GM19455 (cell line): ENCODE data around the gene KIF25.
"Not testable (repeated sequence)": the region's sequence is repeated elsewhere in the genome, so short reads cannot be mapped to it uniquely, and the experiment has no call there.

ENCODE experiments used
- ATAC-seq: cut with Tn5 transposase; IDR thresholded peaks from one replicate; pipeline ENCODE4 v1.9.1; 2021; ENCODE audit not compliant: unreplicated experiment

KIF25 gene

GRCh38 chr6:168063431-168063830, 66.0 kb downstream of the KIF25 start:
- no peak for ATAC-seq

- ATAC-seq = no peak
Measured at GRCh38 chr6:168064226-168064807, 66.8 kb downstream of the KIF25 start.

- ATAC-seq = no peak
Measured at GRCh38 chr6:168067081-168067759, 69.7 kb downstream of the KIF25 start.

GRCh38 chr6:168070804-168071203, 73.3 kb downstream of the KIF25 start:
- no peak for ATAC-seq

DNA sequence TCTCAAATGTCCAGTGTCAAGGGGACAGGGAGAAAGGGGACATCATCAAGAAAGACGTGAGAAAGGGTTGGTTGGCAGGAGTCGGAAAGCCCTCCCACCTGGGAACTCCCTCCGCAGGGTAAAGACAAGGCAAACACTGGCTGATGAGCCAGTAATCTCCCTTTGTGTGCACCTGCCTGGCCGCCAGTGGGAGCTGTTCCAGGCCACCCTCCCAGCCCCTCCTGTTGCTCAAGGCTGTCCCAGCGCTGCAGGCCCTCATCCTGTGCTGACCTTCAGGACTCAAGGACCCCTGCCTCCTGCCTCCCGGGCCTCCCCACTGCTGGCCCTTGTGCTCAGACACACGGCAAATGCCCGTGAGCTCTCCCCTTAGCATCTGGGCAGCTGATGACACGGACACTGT, 74.1 kb downstream of the KIF25 start:
- no peak for ATAC-seq

DNA sequence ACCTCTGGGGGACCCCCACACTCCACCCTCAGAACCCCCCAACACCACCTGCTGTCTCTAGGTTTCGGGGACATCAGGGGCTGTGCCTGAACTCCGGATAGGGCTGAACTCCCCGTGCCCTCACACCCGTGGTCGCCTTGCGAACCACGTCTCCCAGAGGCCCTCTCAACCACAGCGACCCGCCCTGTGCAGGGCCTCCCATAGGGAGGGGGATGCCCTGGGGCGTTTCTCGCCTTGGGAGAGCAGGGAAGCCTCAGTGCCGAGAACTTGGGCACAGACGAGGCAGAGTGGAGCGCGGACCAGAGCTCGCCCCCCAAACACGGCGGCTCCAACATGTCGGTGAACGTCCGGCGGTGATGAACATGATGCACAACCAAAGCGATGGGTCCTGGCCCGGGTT, 74.8 kb downstream of the KIF25 start:
- no peak for ATAC-seq

DNA sequence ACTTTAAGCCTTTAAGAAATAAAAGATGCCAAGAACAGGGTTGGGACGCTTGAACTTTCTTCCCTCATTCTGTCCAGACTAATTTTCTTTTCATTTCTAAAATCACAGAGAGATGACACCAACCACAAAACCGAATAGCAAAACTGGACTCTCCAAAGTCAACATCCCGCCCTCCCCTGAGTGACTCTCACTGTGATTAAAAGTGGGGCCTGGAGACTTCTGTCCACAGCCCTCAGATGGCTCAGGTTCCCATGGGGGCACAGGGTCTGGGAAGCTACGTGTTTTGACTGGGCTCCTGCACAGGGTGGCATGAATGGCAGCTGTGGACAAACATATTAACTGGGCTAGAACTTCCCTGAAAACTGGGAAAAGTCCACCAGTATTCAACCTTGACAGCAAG, 75.3 kb downstream of the KIF25 start:
- no peak for ATAC-seq

DNA sequence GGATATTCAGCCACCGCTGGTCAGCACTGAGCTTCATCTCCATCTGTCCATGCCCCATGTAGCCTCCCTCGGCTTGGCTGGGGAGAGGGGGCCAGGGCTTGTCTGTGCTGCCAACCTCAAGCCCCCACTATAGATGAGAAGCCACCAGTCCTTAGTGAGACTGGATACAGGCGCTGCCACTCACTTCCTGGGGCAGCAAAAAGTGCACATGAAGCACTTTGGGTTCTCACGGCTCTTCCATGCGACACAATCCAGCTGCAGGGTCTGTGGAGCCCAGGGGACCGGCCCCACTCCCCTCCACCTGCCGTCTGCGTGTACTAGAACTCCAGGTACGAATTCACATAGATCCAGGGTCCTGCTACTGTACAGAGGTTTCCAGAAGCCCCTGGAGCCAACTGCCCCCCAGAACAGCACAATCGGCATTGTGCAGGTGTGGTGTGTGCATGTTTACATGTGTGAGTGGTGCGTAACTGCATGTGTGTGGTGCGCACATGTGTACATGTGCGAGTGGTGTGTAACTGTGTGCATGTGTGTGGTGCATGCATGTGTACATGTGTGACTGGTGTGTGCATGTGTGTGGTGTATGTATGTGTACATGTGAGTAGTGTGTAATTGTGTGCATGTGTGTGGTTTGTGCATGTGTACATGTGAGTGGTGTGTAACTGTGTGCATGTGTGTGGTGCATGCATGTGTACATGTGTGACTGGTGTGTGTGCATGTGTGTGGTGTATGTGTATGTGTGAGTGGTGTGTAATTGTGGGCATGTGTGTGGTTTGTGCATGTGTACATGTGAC, 76.7 kb downstream of the KIF25 start:
- no peak for ATAC-seq

DNA sequence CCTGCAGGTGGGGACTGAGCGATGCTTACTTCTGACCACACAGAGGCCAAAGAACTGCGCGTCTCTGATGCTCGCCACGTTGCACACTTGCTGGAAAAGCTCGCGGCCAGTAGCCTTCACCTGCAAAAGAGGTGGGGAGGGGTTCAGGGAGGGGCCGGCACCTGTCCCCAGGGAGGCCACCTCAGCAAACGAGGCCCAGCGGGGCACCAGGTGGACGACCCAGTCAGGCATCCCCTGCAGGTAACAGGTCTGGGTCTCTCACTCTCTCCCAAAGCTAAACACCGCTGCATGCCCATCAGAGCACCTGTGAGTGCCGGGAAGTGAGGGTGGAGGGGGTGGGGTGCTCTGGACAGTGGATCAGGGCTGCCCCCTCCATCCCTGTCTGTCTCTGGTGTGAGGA, 77.7 kb downstream of the KIF25 start:
- ATAC-seq = no peak

DNA sequence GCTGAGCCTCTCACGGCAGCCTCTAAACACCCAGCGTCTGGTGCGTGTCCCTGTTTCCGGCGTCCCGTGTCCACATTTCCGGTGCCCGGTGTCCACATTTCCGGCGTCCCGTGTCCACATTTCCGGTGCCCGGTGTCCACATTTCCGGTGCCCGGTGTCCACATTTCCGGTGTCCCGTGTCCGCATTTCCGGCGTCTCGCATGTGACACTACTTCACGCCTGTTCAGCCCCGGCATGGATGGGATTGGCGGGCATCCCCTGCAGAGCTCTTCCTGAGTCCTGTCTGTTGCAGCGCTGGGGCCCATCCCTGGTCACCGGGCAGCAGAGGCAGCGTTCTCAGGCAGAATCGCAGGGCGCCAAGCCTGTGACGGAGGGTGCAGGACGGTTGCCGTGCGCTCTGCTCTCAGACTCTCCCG, 78.3 kb downstream of the KIF25 start:
- ATAC-seq = no peak

DNA sequence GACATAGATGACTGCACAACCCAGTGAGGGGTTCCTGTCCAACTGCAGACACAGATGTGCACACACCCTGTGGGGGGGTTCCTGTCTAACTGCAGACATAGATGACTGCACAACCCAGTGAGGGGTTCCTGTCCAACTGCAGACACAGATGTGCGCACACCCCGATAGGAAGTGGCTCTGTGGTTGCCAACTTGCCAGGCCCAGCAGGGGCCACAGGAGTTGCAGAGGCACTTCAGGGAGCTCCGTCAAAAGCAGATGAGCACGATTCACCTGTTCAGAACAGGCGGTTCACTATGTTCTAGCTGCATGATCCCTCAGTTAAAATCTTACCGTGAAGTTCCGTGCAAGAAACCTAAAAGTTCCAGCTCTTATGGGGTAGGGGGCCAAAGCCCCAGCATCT, 79.9 kb downstream of the KIF25 start:
- ATAC-seq = not testable (repeated sequence)

DNA sequence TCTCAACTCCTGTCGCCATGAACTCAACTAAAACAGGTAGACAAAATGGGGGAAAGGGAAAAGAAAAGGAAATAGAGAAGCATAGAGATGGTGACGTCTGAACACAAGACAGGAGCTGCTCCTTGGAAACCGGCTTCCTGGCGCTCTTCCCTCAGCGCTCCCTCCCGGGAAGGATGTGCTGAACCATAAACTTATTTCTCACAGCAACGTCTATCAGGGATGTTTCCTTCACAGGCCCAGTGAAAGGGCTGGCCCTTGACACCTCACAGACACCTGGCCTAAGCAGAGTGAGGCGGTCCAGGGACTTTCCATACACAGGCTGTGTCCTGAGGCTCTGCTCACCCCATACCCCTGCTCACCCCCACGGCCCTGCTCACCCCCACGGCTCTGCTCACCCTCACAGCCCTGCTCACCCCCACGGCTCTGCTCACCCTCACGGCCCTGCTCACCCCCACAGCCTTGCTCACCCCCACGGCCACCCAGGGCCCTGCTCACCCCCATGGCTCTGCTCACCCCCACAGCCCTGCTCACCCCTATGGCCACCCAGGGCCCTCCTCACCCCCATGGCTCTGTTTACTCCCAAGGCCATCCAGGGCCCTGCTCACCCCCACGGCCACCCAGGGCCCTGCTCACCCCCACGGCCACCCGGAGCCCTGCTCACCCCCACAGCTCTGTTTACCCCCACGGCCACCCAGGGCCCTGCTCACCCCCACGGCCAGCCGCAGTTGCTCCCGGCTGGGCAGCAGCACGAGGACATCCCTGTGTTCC, 80.9 kb downstream of the KIF25 start:
- no peak for ATAC-seq

DNA sequence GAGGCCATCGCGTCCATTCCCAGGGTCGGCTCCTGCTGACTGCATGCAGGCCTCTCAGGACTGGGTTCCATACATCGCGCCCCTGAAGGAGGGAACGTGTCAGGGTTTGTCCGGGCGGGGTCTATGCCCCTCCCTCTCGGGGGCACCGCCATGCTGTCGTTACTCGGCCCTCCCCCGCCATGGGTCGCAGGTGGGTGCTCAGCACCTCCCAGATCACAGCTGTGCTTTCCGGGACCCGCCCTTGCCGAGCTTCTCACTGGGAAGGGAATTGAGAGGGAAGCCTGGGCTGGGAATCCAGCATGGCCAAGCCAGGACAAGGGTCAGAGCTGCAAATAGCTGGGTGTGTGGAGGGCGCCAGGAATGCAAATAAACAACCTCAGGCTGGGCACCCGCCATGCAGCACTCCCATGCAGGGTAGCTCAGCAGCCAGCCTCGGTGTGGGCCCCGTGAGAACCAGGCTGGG, 81.5 kb downstream of the KIF25 start, which contains the start of gene FRMD1:
TSS of gene FRMD1 (minus strand) at position 270 of the 463 bp plus-strand sequence. CDS start at position 152, 118 bp downstream.
- ATAC-seq = no peak

DNA sequence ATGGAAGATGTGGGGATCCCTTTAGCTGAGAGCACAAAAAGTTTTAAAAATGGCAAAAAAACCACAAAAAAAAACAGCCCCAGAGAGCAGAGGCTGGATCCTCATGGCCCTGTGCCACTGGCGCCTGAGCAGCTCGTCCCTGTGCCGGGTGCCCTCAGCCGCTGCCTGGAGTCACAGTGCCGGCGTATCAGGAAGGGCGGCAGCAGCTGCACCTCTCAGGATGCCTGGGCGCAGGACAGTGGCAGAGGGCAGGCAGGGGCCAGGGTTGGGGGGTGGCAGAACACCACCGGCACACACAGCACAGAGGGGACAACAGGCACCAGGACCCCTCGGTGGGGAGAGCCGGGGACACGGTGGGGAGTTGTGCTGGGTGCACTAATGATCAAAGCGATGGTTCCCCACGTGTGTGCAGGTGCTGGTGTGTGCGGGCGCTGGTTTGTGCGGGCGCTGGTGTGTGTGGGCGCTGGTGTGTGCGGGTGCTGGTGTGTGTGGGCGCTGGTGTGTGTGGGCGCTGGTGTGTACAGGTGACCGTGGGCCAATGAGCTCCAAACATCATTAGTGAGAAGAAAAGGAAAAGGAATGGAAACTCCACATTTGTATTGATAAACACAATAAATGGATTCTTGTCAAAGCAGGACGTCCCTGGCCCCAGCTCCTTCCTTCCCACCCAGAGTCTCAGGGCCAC, 83.1 kb downstream of the KIF25 start:
- no peak for ATAC-seq

GRCh38 chr6:168081858-168082546, 84.5 kb downstream of the KIF25 start:
- ATAC-seq = no peak

DNA sequence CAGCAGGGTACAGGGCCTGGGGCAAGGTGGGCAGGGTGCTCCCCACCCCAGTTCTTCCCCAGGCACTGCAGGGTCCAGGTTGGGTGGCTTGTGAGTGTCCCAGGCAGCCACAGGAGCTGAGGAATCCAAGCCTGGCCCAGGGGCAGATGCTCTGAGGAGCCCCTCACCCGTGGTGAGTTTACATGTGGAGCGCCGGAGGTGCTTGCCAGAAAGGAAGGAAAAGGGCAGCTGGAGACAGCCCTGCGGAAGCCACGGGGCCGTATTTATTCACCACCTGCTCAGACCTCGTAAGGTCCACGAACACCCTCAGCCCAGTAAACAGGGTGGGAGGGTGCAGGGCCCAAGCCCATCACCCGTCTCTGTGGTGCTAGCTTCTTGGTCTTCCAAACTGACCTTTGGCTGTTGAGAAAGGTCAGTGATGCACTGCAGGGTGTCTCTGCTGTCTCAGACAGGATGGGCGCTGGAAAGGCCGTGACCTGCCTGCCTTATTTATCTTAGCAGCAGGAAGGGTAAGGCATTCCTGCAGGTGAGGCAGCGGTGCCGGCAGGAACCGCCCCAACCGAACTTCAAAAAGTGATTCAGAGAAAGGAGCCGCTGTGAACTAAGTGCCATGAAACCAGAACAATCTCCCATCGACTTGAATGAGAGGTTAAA, 85.5 kb downstream of the KIF25 start:
- ATAC-seq = no peak

GRCh38 chr6:168083514-168083885, 86.0 kb downstream of the KIF25 start:
- no peak for ATAC-seq

DNA sequence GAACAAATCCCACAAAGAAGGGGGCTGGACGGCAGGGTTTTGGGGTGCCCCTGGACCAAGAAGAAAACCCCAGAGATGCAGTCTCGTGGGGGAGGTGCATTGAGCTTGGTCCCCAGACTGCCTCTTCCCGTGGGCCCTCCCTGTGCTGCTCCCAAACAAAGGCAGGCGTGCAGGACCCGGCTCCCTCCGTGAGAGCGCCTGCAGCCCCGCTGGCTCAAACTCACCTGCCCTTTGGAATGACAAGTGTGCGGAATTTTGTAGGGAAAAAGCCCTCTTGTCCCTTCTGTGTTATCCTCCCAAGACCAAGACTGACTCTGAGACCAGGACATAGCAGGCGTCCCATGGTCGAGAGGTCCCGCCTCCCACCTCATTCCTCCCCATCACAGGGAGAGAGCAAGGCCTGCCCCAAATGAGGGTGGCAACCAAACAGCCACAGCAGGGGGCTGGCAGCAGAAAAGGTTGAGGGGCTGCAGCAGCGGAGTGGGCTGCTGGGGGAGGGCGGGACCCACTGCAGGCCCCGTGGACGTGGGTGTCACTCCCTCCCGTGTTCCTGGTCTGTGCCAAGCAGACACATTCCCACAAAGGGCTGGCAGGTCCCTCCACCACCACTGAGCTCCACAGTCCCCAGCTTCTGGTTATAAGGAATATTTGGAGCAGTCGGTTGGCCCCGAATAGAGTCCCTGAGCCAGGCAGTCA, 87.1 kb downstream of the KIF25 start:
- no peak for ATAC-seq

- no peak for ATAC-seq
Measured at GRCh38 chr6:168086066-168086465, 88.6 kb downstream of the KIF25 start.
